Stomach (tissue), 9 donors: ENCODE data around the gene LMBR1L. TPM values are rescaled to one million over a fixed set of nuclear protein-coding genes. Genes with fewer than 3 reads are reported as not detected.

Experiments used
- DNase-seq, 2 donors: peaks; one replicate each; pipeline versions ENCODE4 v3.0.0 to v3.0.0-alpha.2; 2013 to 2019
- H3K27ac ChIP-seq, 5 donors: fragments of 200-600 bp in 4 of 5; sonication (generic) in 4 of 5; one replicate each; pipeline ENCODE4 v1.5.1; 2013 to 2019; ENCODE audit warnings: mild to moderate bottlenecking in 1 of 5, moderate library complexity in 1 of 5
- H3K27me3 ChIP-seq, 3 donors: fragments of 200-600 bp; sonication (generic); one replicate each; pipeline ENCODE4 v1.5.1; 2017 to 2019; ENCODE audit warnings: mixed run types in 1 of 3
- H3K36me3 ChIP-seq, 4 donors: fragments of 200-600 bp; sonication (generic); 1 replicate in 3 of 4; 2 replicates in 1 of 4; pipeline ENCODE4 v1.5.1; 2016 to 2019
- H3K4me1 ChIP-seq, 4 donors: fragments of 200-600 bp; sonication (generic); one replicate each; pipeline ENCODE4 v1.5.1; 2016 to 2019
- H3K4me3 ChIP-seq, 4 donors: fragments of 200-600 bp; sonication (generic) in 3 of 4; one replicate each; pipeline ENCODE4 v1.5.1; 2016 to 2019; ENCODE audit warnings: mild to moderate bottlenecking in 1 of 4
- H3K9me3 ChIP-seq, 4 donors: fragments of 200-600 bp; sonication (generic); one replicate each; pipeline ENCODE4 v1.5.1; 2016 to 2019
- EP300 ChIP-seq: sonication (generic); formaldehyde crosslinking; IDR thresholded peaks from one replicate; pipeline ENCODE4 v1.6.1; 2017; ENCODE audit warnings: antibody characterized with exemption
- POLR2A ChIP-seq, 4 donors: fragments of 450-650 bp; IDR thresholded peaks; one replicate each; pipeline ENCODE4 v1.6.1; 2016; ENCODE audit warnings: antibody characterized with exemption in 4 of 4, control low read depth in 2 of 4, mild to moderate bottlenecking in 1 of 4, moderate library complexity in 1 of 4
- POLR2AphosphoS5 ChIP-seq, 3 donors: sonication (generic); formaldehyde crosslinking; IDR thresholded peaks; one replicate each; pipeline ENCODE4 v1.6.1; 2016; ENCODE audit warnings: antibody characterized with exemption in 3 of 3
- WGBS, 5 donors: extraction: QIAGEN DNeasy Blood & Tissue Kit in 3 of 5; methylation state at CpG; one replicate each; pipeline versions ENCODE4 v1.1.5 to v1.1.7; 2013 to 2018; 5-methylcytosine and 5-hydroxymethylcytosine counted together
- intact Hi-C: fragments of 100-400 bp; cut with DNase I; formaldehyde crosslinking; loops from one replicate; pipeline ENCODE4 v1.15.1; 2023; ENCODE audit warnings: low total_unique reads
- polyA plus RNA-seq, 3 donors: library from polyadenylated mRNA; stranded (reverse); fragments of 200-250 nt; gene quantifications; one replicate each; pipeline ENCODE4 v1.2.3, GENCODE V29; 2013
- total RNA-seq, 5 donors: library from RNA; depleted of rRNA; stranded (reverse); fragments of >200 nt; gene quantifications; one replicate each; pipeline versions ENCODE4 v1.1.0 to v1.2.3, GENCODE V29; 2014 to 2016
- TF ChIP-seq, protein P1 (sequence below), 7 experiments: fragments of 450-650 bp in 4 of 7; fragments of 200-600 bp in 3 of 7; sonication (generic) in 3 of 7; IDR thresholded peaks; one replicate each; pipeline ENCODE4 v1.5.1; 2016 to 2019; ENCODE audit warnings: antibody characterized with exemption in 7 of 7, control low read depth in 2 of 7, mild to moderate bottlenecking in 1 of 7
- donor health status: healthy with polysubstance abuse.
- donor health status: Bipolar disorder and iron deficiency.
- donor health status: healthy.

The LMBR1L gene
- total and polyA plus RNA-seq, 8 donors: 6.8 to 61.4 (median 30.1) TPM

DNA sequence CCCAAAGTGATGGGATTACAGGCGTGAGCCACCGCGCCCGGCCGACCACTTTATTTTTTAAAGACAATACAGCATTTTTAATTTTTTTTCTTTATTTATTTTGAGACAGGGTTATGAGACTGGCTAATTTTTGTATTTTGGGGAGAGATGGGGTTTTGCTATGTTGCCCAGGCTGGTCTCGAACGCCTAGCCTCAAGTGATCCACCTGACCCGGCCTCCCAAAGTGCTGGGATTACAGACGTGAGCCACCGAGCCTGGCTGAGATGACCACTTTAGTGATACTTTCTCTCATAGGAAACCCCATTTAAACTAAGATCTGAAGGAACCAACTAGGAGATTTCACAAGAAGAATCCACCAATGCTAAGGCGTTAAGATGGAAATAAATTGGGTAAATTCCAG is 39.7 kb downstream of the LMBR1L start:
- DNase-seq: no peak
- Histone ChIP-seq H3K27me3 (no peaks in the 10 kb centered on the region), H3K9me3 (no peaks in the 10 kb centered on the region), H3K36me3 (no peaks in the 10 kb centered on the region), H3K27ac (no peak overlapping the region), H3K4me1 (peaks cover 10 to 21% (median 19%) of the 10 kb centered on the region in 4 donors), H3K4me3 (no peak overlapping the region)
- TF ChIP-seq EP300: no peak
- no peak for TF ChIP-seq POLR2AphosphoS5 (IDR thresholded peaks at IDR 0.05)
- TF ChIP-seq POLR2A (IDR thresholded peaks at IDR 0.05): no peak
- WGBS, 5 donors: 89 to 96% (median 94%) methylated on average over 11 of the region's 11 CpGs
- intact Hi-C loops: no loop called here

DNA sequence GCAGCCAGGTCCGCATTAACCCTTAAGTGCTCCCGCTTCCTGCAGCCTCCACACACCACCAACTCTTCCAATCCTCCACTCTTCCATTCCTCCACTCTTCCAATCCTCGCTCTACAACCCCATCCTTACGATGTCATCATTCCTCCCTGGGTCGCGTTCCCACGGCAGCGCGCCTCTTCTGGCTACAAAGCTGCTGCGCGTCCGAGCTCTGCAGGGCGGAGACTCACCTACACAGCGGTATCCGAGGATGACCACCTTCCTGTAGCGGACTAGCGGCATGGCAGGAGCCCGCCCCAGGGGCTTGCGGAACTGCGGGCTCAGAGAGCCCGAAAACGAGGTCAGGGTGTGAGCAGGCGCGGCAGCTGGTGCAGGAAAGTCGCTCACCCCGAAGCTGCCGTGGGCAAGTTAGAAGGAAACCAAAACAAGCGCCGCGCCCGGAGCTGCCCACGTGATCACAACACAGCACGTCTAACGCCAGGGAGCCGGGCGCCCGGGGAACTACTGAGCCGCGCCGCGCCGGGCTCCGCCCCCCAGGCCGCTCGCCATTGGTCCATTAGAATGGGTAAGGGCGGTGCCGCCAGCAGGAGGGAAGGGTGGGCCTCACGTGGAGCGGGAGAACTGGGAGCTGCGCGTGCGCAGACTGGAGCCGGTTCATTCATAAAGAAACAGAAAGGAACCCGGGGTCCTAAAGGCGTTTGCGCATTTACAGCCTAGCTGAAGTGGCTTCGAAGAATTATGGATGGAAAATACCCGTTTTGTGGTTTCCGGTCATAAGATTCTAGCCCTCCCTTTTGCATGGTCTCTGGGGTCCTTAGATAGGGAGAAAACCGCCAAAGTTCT is 40.9 kb downstream of the LMBR1L start, which contains the start of gene RHEBL1:
Gene RHEBL1 (minus strand): TSS at position 473 of the 840 bp plus-strand sequence. CDS start 194 bp downstream, at position 279.
- no peaks in the 10 kb centered on the region for H3K9me3 ChIP-seq
- DNase-seq: peak; percentile 99
- no peaks in the 10 kb centered on the region for H3K27me3 ChIP-seq
- TF ChIP-seq, protein P1, sequence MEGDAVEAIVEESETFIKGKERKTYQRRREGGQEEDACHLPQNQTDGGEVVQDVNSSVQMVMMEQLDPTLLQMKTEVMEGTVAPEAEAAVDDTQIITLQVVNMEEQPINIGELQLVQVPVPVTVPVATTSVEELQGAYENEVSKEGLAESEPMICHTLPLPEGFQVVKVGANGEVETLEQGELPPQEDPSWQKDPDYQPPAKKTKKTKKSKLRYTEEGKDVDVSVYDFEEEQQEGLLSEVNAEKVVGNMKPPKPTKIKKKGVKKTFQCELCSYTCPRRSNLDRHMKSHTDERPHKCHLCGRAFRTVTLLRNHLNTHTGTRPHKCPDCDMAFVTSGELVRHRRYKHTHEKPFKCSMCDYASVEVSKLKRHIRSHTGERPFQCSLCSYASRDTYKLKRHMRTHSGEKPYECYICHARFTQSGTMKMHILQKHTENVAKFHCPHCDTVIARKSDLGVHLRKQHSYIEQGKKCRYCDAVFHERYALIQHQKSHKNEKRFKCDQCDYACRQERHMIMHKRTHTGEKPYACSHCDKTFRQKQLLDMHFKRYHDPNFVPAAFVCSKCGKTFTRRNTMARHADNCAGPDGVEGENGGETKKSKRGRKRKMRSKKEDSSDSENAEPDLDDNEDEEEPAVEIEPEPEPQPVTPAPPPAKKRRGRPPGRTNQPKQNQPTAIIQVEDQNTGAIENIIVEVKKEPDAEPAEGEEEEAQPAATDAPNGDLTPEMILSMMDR (IDR thresholded peaks at IDR 0.05): peak in 2 of 7 experiments; percentile 8 to 22
- TF ChIP-seq EP300 (no peak), POLR2AphosphoS5 (IDR thresholded peaks at IDR 0.05) (peak; percentile 40 to 78 (median 52)), POLR2A (IDR thresholded peaks at IDR 0.05) (no peak)
- intact Hi-C loops: loop anchor here (10.0 kb wide), 1 partner anchor 55 kb away; no protein-coding TSS in a partner anchor
- peak within 1 kb of the TSS; percentile 73 to 87 (median 85) for H3K27ac ChIP-seq
- H3K36me3 ChIP-seq: no peaks in the 10 kb centered on the region
- 0 to 1% (median 1%) methylated on average over 41 to 60 of the region's 60 CpGs for WGBS, 5 donors
- H3K4me1 ChIP-seq: peaks cover 10 to 21% (median 19%) of the 10 kb centered on the region in 4 donors
- peak within 1 kb of the TSS; percentile 74 to 88 (median 80) for H3K4me3 ChIP-seq

DNA sequence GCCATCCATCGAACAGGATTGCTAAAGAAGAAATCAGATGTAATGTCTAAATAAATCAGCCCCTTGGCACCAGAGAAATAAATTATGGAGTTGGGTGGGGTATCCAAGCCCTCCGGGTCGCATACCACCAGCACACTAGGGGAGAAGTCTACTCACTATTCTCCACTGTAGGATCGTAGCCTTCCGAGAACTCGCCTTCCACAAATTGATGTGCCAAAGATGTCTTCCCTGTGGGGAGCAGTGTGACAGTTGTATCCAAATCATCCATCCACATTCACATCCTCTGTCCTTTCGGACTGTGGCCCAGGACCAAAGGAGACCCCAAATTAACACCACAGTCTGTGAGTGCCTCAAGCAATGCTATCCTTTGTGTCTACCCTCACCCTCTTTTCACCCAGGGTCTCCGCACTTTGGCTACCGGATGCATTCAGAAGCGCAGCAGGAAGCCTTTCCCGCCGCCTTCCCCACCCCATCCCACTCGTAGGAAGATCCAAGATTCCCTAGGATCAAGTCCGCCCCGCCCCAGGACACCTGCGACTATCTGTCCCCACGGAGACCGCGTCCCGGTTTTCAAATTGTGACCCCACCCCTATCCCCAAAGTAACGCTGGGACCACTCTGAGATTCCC is 41.7 kb downstream of the LMBR1L start:
- TF ChIP-seq, protein P1 (IDR thresholded peaks at IDR 0.05): no peak
- TF ChIP-seq POLR2A (IDR thresholded peaks at IDR 0.05) (no peak), EP300 (no peak)
- intact Hi-C loops: loop anchor here (10.0 kb wide), 1 partner anchor 56 kb away; no protein-coding TSS in a partner anchor
- H3K36me3 ChIP-seq: no peaks in the 10 kb centered on the region
- no peaks in the 10 kb centered on the region for H3K27me3 ChIP-seq
- DNase-seq: no peak
- H3K4me3 ChIP-seq: peak overlapping the region; percentile 74 to 88 (median 80)
- H3K9me3 ChIP-seq: no peaks in the 10 kb centered on the region
- WGBS, 5 donors: 14 to 23% (median 20%) methylated on average over 21 of the region's 21 CpGs
- peak overlapping the region in 4 of 5 donors; percentile 73 to 87 (median 85) for H3K27ac ChIP-seq
- peaks cover 10 to 22% (median 20%) of the 10 kb centered on the region in 4 donors for H3K4me1 ChIP-seq

DNA sequence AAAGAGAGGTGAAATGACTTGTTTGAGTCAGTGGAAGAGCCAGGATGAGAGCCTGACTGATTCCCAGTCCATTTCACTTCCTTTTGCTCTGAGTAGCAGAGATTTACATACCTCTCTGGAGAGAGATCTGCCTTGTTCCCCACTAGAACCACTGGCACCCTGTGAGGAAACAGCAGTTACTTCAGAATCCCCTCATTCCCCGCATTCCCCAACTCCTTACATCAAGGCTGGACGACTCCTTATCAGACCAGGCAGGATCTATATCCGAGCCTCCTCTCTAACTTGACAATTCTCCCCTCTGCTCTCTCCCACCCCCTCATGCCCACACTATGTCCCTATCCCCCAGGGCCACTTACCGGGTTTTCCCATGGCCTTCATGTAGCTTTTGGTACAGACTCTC is 44.5 kb downstream of the LMBR1L start:
- Histone ChIP-seq H3K27me3 (no peaks in the 10 kb centered on the region), H3K4me3 (no peak overlapping the region), H3K36me3 (no peaks in the 10 kb centered on the region), H3K9me3 (no peaks in the 10 kb centered on the region), H3K4me1 (peaks cover 16 to 35% (median 27%) of the 10 kb centered on the region in 4 donors), H3K27ac (no peak overlapping the region)
- TF ChIP-seq POLR2AphosphoS5 (IDR thresholded peaks at IDR 0.05) (no peak), EP300 (no peak), POLR2A (IDR thresholded peaks at IDR 0.05) (no peak)
- TF ChIP-seq, protein P1 (IDR thresholded peaks at IDR 0.05): no peak
- WGBS, 5 donors: 65 to 76% (median 67%) methylated on average over 4 of the region's 4 CpGs
- DNase-seq: no peak
- intact Hi-C loops: loop anchor here (10.0 kb wide), 1 partner anchor 59 kb away; no protein-coding TSS in a partner anchor
